ENCODE results near the gene C17orf75.

DNA sequence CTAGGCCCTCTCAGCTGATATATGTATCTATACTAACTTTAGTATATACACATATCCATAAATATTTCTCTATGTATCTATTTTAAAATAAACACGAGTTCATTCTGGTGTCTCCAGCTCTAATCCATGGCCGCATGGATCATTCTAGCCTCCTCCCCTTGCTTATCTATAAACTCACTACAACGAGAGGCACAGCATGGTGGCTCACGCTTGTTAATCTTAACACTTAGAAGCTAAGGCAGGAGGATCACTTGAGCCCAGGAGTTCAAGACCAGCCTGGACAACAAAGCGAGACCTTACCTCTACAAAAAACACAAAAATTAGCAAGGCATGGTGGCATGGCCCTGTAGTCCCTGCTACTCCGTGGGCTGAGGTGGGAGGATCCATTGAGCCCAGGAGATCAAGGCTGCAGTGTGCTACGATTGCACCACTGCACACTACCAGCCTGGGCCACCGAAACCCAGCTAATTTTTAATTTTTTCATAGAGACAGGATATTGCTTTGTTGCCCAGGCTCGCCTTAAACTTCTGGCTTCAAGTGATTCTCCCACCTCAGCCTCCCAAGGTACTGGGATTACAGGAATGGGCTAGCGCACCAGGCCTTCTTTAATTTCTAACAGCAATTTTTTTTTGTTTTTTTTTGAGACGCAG lies 4.1 kb upstream of the C17orf75 start:
- no peak for TF ChIP-seq GLI4 (tag by site-specific recombination; IDR thresholded peaks at IDR 0.05)
- no peak for TF ChIP-seq ZNF707 (tag by site-specific recombination; IDR thresholded peaks at IDR 0.05)
- TF ChIP-seq ZNF76 (tag by site-specific recombination; IDR thresholded peaks at IDR 0.05; ENCODE audit: borderline replicate concordance, low read depth), result no peak
- no peak for TF ChIP-seq YY1 (tag by site-specific recombination; IDR thresholded peaks at IDR 0.05)
- TF ChIP-seq, protein P1, sequence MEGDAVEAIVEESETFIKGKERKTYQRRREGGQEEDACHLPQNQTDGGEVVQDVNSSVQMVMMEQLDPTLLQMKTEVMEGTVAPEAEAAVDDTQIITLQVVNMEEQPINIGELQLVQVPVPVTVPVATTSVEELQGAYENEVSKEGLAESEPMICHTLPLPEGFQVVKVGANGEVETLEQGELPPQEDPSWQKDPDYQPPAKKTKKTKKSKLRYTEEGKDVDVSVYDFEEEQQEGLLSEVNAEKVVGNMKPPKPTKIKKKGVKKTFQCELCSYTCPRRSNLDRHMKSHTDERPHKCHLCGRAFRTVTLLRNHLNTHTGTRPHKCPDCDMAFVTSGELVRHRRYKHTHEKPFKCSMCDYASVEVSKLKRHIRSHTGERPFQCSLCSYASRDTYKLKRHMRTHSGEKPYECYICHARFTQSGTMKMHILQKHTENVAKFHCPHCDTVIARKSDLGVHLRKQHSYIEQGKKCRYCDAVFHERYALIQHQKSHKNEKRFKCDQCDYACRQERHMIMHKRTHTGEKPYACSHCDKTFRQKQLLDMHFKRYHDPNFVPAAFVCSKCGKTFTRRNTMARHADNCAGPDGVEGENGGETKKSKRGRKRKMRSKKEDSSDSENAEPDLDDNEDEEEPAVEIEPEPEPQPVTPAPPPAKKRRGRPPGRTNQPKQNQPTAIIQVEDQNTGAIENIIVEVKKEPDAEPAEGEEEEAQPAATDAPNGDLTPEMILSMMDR (tag by site-specific recombination; IDR thresholded peaks at IDR 0.05), result no peak

Measured in HEK293 (cell line).